Measurements from ENCODE around the gene SLC25A51.
A peak's percentile ranks its signal among the peaks of the same experiment; 100 is the strongest.

Gene SLC25A51

DNA sequence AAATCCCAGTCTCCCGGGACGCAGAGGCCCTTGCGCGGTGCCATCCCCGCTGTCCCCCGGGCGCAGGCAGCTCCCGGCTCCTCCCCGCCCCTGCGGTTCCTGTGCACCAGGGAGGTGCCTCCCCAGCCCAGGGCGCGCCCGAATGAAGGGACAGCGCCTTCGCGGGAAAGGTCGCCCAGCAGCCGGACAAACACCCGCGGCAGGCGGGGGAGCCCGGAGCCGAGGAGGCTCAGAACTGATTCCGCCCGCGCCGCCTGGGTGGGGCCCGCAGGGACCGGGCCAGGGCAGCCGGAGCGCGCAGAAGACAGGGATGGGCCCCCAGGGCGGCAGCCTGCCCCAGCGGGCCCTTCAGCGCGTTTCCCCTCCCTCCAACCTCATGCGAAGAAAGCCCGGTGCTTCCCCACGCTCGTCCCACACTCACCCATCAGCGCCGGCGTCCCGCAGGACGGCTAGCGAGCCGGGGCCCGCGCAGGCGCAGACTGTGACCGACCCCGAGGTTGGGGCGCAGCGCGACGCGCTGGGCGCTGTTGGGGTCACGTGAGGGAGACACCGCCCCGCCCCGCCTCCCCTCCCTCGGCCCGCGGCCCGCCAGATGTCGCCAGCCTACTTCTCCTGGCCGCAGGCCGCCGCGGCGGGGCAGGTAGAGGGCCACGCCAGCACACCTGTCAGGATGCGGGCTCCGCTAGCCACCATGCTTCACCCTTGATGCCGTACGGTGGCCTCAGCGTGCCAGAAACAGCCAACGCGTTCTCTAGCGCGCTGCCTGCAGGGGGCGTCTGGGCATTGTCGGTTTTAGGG, at the start of gene SLC25A51:
Gene SLC25A51, minus strand, starts transcription at position 481 of the 798 bp plus-strand sequence. CDS start 15,577 bp downstream, outside the sequence.
- peak; percentile 88 for DNase-seq

DNA sequence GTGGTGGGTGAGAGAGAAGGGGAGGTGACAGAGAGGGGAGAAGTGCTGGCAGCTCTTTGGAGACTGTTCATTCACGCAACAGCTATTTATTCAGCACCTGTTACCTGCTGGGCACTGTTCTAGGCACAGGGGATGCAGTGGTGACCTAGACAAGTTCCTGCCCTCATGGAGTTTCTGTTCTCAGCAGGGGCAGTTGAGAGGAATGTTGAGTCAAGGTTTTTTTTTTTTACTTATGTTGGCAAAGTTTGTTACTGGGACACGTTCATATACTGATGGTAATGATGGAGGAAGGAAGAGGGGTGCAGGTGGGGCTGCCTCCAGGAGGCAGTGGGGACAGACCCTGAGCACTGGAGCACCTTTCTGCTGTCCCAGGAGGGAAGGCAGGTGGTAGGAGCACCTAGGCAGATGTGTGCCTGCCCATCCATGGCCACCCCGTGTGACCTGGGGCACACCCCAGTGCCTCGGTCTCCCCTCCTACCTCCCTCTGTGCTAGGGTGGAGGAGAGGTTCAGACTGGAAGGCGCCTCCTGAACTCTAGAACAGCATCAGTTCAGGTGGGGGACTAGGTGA, 49.4 kb upstream of the SLC25A51 start:
- DNase-seq: no peak

GRCh38 chr9:37952731-37953130, 48.8 kb upstream of the SLC25A51 start:
- peak; percentile 92 for DNase-seq

- DNase-seq: no peak
Measured at GRCh38 chr9:37951671-37952449, 47.9 kb upstream of the SLC25A51 start.

GRCh38 chr9:37950561-37950960, 46.6 kb upstream of the SLC25A51 start:
- DNase-seq: no peak

DNA sequence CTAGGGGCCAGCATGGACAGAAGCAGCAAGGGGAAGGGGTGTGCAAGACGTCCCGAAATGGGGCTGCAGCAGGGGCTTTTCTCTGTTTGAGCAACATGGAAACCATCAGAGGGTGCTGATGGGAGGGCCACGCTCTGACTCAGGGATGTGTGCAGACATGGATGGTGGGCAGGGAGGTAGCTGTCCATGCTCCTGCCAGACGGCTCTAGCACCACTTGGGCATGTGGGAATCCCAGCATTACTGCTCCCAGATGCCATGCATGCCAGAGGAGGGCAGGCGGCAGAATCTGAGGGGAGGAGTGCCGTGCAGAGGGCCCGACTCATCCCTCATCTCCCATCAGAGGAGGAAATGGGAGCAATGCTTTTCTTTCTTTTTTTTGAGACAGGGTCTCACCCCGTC, 45.6 kb upstream of the SLC25A51 start:
- peak; percentile 79 for DNase-seq

- DNase-seq: no peak
Measured at GRCh38 chr9:37948417-37948980, 44.6 kb upstream of the SLC25A51 start.

GRCh38 chr9:37947977-37948376, 44.0 kb upstream of the SLC25A51 start:
- DNase-seq: no peak

DNA sequence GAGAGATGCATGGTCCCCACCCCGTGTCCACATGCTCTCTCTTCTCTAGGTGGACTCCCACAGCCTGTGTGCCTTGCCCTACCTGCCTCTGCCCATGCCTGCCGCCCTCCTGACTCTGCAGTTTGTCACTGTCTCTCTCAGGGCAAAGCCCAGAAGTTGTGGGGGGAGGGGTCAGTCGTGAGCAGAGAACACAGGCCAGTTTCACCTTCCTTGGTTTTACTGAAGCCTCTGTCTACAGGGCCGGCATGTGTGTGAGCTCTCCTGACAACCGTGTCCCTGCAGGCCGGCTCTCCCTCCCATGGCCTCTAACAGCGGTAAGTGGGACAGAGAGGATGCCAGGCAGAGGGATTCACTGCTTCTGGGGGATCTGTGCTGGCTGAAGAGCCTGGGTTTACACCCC, 43.5 kb upstream of the SLC25A51 start:
- no peak for DNase-seq

DNA sequence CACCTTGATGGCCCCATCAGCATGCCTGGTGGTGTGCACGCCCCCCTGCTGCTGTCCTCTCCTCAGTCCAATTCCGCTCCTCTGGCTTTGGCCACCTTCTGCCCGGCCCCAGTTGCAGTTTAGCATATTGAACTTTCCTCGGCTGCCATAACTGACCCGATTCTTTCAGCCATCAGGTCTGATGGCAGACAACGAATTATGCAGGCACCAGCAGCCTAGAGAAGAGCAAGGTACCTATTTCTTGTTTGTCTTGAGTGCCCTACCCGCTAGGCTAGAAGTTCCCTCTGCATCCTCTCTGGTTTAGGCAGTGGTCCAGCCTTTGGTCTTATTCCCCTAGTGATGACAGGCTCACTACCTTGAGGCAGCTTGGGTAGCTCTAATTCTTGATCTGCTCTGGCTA, 43.0 kb upstream of the SLC25A51 start:
- no peak for DNase-seq

DNA sequence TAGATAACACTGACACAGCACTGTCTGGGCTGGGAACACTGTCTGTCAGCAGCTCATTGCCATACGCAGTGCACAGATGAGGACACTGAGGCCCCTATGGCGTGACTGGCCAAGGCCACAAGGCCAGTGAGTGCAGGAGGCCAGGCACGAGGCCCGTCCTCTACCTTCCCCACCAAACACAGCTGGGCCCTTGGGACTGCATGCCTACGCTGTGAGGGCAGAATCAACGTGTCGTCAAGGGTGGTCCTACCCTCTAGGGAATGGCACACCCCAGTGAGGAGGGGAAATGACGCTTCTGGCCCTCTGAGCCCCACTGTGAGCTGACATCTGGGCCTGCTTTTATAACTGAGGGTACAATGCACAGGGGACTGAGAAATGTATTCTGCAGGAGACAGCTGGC, 42.1 kb upstream of the SLC25A51 start:
- no peak for DNase-seq

GRCh38 chr9:37944671-37945481, 40.9 kb upstream of the SLC25A51 start:
- DNase-seq: peak; percentile 97

DNA sequence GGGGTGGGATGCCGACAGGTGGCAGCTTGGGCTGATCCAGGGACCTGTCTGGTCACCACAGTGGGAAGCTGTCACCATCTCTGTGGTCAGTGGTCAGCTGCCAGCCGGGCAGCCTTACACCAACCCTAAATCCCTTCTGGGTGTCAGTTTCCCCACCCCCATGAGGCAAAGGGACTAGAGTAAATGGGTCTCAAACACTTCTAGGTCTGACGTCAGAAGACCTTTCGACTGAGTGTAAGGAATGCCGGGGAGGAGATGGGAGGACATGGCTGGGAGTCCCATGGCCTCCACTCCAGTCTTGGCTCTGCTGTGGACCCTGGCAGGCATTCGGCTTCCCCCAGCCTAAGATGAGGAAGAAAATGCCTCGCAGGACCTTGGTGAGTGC, 40.3 kb upstream of the SLC25A51 start:
- peak; percentile 61 for DNase-seq

DNA sequence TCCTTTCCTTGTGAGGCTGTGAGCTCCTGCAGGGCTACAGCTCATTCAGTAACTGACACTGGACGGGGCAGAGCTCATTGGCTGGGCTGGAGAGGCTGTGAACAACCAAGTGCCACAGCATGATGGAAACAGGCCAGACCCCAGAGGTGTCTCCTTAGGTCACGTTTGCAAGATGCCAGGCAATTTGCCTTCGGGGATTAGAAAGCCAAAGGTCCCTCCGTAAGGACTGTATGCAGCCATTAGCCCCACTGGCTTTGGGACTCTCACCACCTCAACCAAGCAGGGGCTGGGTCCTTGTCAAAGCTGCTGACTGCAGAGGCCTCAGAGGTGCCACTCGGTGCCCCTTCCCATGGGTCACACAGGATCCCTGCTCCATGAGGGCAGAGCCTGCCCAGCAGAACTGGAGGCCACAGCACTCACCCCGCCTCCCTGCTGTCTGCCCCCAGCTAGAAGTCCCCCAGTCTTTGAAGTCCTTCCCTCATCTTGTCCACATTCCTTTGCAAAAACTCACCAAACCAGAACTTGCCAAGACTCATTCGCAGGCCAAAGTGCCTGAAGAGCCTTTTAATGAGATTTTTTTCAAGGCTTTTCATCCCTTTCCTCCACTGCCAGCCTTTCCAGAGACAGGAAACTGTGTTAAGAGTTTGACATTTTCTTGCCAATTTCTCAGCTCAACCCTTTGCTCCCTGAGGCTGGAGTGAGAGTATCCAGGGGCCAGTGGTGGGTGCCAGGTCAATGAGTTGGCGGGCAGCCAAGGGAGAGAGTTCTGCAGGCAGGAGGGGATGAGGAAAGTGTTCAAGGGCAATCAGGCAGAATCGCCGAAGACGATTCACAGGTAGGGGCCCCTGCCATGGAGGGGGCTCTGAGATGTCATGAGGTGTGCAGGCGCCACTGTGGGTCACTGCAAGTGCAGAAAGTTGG, 39.7 kb upstream of the SLC25A51 start:
- DNase-seq: peak; percentile 97

DNA sequence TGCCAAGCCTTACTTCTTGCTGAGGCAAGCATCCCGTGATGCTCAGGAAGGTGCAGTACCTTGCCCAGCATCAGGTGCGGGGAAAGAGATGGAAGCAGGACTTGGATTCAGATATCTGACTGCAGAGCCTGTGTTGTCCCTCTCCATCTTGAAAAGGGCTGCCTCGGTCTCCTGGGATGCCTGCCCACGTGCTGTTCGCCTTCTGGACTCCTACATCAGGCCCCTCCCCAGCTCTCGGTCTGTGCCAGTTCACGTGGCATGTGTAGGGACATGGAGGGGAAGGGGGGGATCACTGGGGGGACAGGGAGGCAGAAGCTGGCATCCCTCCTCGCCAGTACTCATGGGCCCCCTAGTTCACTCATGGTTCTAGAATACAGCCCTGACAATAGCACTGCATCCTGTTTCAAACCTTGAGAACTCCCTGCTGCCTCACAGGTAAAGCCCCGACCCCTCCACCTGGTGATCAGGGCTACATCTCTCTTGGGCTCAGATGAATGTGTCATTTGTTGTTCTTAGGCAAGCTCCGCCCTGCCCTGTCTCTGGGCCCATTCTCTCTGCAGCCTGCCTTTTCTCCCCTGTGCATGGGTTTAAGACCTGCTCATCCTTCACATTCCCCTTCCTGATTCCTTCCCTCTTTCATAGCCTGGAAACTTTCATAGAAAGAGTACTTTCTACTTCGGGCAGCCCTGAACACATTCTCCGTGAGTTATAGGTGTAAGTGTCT, 38.9 kb upstream of the SLC25A51 start:
- DNase-seq: peak; percentile 27

DNA sequence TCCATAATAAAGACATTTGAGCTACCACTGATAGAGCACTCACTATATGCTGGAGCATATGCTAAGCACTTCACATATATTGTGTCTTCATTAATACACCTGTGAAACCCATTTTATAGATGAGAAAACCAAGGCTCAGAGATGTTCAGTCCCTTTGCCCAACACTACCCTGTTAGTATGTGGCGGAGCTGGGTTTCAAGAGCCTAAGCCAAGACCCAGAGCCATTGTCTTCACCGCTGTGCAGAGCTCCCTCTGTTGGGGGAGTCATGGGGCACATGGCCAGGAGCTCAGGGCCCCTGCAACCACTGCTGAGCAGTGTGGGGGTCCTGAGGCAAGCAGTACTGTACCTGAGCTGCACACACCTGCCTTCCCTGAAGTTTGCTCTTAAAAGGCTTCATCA, 37.3 kb upstream of the SLC25A51 start:
- DNase-seq: no peak

DNA sequence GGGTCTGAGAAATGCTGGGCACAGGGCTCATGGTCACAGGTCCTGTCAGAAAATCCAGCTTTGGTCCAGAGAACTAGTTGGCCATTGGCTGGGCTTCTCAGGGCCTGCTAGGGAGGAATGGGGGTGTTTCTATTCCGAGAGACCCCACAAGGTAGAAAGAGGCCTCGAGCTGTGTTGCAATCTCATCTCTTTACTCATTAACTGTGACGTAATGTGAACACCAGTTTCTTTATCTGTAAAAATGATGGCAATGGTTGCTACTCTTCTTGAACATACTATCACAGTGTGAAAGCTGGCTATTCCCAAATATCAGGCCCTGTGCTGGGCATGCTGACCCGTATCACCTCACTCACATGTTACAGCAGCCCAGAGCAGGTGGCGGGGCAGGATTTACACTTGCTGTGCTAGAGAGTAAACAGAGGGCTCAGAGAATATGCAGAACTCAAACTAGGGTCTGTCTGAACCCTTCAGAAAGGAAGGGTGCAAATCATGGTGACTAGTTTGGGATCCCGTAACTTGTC, 35.7 kb upstream of the SLC25A51 start:
- DNase-seq: no peak

GRCh38 chr9:37938121-37938891, 34.4 kb upstream of the SLC25A51 start:
- peak; percentile 96 for DNase-seq

DNA sequence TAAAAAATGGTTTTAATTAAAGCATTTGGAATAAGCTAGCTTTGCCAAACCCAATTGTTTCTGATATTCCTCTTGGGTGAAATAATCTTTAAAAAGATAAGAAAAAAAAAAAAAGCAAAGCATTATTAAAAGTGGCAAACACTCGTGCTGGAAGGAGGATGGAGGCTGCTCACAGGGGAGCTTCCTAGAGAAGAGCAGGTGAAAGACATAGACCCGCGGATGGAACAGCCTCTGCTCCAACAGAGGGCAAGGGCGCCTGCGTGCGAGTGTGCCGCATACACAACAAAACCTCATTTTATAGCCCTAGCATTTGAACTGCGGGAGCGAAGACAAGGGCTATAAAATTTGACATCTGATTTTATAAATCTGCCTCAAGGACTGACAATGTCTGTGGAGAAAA, 33.4 kb upstream of the SLC25A51 start:
- no peak for DNase-seq

DNA sequence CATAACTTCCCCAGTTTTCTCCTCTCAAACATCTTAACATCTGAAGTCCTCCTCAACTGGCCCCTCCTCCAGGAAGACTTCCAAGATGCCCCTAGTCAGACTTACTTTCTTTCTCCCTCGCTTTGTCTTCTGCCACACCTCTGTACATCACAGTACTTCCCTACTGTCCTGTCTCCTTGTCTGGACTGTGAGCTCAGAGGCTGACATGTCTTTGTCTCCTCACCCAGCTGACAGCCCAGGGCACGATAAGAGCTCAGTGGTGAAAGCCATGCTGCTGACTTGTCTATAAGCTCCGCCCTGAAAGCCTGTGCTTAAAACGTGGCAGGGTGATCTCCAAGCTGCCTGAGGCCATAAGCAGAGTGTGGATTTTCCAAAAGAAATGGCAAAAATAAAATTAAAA, 33.0 kb upstream of the SLC25A51 start:
- peak; percentile 84 for DNase-seq

Data from EL (cell line).